ENCODE results near the gene CORO2B.

Gene CORO2B

GRCh38 chr15:68578980-68579935 is at the start of gene CORO2B:
Gene CORO2B, plus strand, starts transcription at chr15:68578993. Its CDS starts 270 bp downstream, at chr15:68579263.
- no peak for DNase-seq (ENCODE audit: low read depth, low spot score)
- H3K9ac ChIP-seq (ENCODE audit: insufficient read length): peak within 1 kb of the TSS; percentile 70
- no peak within 1 kb of the TSS for H3K27ac ChIP-seq

GRCh38 chr15:68531387-68532179 is 47.2 kb upstream of the CORO2B start:
- Histone ChIP-seq H3K9me3 (ENCODE audit: low read depth, low read length) (0 out of 2 replicates have a peak, but pooled peaks cover 8% of the 10 kb centered on the region), H3K36me3 (ENCODE audit: insufficient read depth, low read length) (peaks cover 6% of the 10 kb centered on the region), H3K9ac (ENCODE audit: insufficient read length) (no peak overlapping the region), H3K27ac (no peak overlapping the region), H3K4me3 (no peak overlapping the region)
- TF ChIP-seq EZH2 (IDR thresholded peaks at IDR 0.05) (no peak), FOXP2 (optimal IDR thresholded peaks at IDR 0.05; ENCODE audit: control extremely low read depth, extremely low read length, insufficient read depth) (no peak), POLR2AphosphoS5 (IDR thresholded peaks at IDR 0.05; ENCODE audit: borderline replicate concordance, low read depth, low read length) (no peak)
- no peak for DNase-seq (ENCODE audit: low read depth, low spot score)

More at GRCh38 chr15:68578980-68579935, at the start of gene CORO2B:
- TF ChIP-seq POLR2AphosphoS5 (IDR thresholded peaks at IDR 0.05; ENCODE audit: borderline replicate concordance, low read depth, low read length): no peak
- no peak for TF ChIP-seq EZH2 (IDR thresholded peaks at IDR 0.05)
- TF ChIP-seq FOXP2 (optimal IDR thresholded peaks at IDR 0.05; ENCODE audit: control extremely low read depth, extremely low read length, insufficient read depth): no peak
- no peaks in the 10 kb centered on the region for H3K36me3 ChIP-seq (ENCODE audit: insufficient read depth, low read length)
- peak within 1 kb of the TSS; percentile 92 for H3K4me3 ChIP-seq
- no peaks in the 10 kb centered on the region for H3K9me3 ChIP-seq (ENCODE audit: low read depth, low read length)

- no peak for DNase-seq (ENCODE audit: low read depth, low spot score)
- Histone ChIP-seq H3K4me3 (no peak overlapping the region), H3K27ac (peak overlapping the region; percentile 70; the same call in 1 of the 2 replicates), H3K36me3 (ENCODE audit: insufficient read depth, low read length) (no peaks in the 10 kb centered on the region), H3K9ac (ENCODE audit: insufficient read length) (no peak overlapping the region), H3K9me3 (ENCODE audit: low read depth, low read length) (no peaks in the 10 kb centered on the region)
- TF ChIP-seq POLR2AphosphoS5 (IDR thresholded peaks at IDR 0.05; ENCODE audit: borderline replicate concordance, low read depth, low read length) (no peak), FOXP2 (optimal IDR thresholded peaks at IDR 0.05; ENCODE audit: control extremely low read depth, extremely low read length, insufficient read depth) (no peak), EZH2 (IDR thresholded peaks at IDR 0.05) (no peak)
Measured at GRCh38 chr15:68536331-68537095, 42.3 kb upstream of the CORO2B start.

GRCh38 chr15:68537097-68537496 is 41.7 kb upstream of the CORO2B start:
- H3K9me3 ChIP-seq (ENCODE audit: low read depth, low read length): no peaks in the 10 kb centered on the region
- H3K36me3 ChIP-seq (ENCODE audit: insufficient read depth, low read length): no peaks in the 10 kb centered on the region
- H3K4me3 ChIP-seq: no peak overlapping the region
- H3K27ac ChIP-seq: no peak overlapping the region
- DNase-seq (ENCODE audit: low read depth, low spot score): no peak
- no peak overlapping the region for H3K9ac ChIP-seq (ENCODE audit: insufficient read length)
- TF ChIP-seq FOXP2 (optimal IDR thresholded peaks at IDR 0.05; ENCODE audit: control extremely low read depth, extremely low read length, insufficient read depth) (no peak), POLR2AphosphoS5 (IDR thresholded peaks at IDR 0.05; ENCODE audit: borderline replicate concordance, low read depth, low read length) (no peak), EZH2 (IDR thresholded peaks at IDR 0.05) (no peak)

GRCh38 chr15:68537506-68537905 is 41.3 kb upstream of the CORO2B start:
- H3K27ac ChIP-seq: no peak overlapping the region
- H3K4me3 ChIP-seq: no peak overlapping the region
- TF ChIP-seq EZH2 (IDR thresholded peaks at IDR 0.05) (no peak), POLR2AphosphoS5 (IDR thresholded peaks at IDR 0.05; ENCODE audit: borderline replicate concordance, low read depth, low read length) (no peak), FOXP2 (optimal IDR thresholded peaks at IDR 0.05; ENCODE audit: control extremely low read depth, extremely low read length, insufficient read depth) (no peak)
- no peak overlapping the region for H3K9ac ChIP-seq (ENCODE audit: insufficient read length)
- no peaks in the 10 kb centered on the region for H3K36me3 ChIP-seq (ENCODE audit: insufficient read depth, low read length)
- no peak for DNase-seq (ENCODE audit: low read depth, low spot score)
- no peaks in the 10 kb centered on the region for H3K9me3 ChIP-seq (ENCODE audit: low read depth, low read length)

DNA sequence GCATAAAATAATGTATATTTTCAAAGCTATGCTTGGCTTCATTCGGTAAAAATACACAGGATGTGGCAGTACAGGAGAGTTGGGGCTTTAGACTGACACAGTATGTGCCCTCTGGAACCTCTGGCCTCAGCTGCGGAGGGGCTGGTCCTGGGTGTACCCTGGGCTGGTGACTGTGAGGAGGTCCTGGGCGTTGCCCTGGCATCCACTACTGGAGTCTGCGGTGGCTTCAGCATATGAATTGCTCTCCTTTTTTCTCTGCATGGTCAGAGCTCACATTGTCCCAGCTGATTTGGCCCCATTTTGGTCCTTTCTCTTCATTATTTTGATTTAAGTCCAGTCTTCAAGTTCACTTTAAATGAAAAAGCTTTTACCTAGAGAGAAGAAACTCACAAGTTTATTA is 40.5 kb upstream of the CORO2B start:
- DNase-seq (ENCODE audit: low read depth, low spot score): no peak
- Histone ChIP-seq H3K36me3 (ENCODE audit: insufficient read depth, low read length) (no peaks in the 10 kb centered on the region), H3K27ac (no peak overlapping the region), H3K9ac (ENCODE audit: insufficient read length) (no peak overlapping the region), H3K4me3 (no peak overlapping the region), H3K9me3 (ENCODE audit: low read depth, low read length) (no peaks in the 10 kb centered on the region)
- no peak for TF ChIP-seq FOXP2 (optimal IDR thresholded peaks at IDR 0.05; ENCODE audit: control extremely low read depth, extremely low read length, insufficient read depth)
- TF ChIP-seq EZH2 (IDR thresholded peaks at IDR 0.05): no peak
- no peak for TF ChIP-seq POLR2AphosphoS5 (IDR thresholded peaks at IDR 0.05; ENCODE audit: borderline replicate concordance, low read depth, low read length)

DNA sequence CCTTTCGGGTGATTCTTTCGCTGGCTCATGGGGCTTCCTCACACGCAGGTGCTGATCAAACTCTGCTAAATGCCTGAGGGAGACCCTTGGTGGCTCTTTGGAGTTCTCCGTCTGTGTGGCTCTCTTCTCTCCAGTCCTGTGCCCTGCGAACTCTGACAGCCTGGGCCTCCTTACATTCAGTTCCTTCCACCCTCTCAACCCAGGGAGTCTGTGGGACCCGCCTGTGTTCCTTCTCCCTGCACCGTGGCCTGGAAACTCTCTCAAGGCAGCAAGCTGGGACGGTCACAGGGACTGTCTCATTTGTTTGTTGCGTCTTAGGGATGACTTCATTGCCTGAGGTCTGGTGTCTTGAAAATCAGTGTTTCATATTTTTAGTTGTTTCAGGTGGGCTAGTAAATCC is 37.0 kb upstream of the CORO2B start:
- Histone ChIP-seq H3K9ac (ENCODE audit: insufficient read length) (no peak overlapping the region), H3K9me3 (ENCODE audit: low read depth, low read length) (no peaks in the 10 kb centered on the region), H3K36me3 (ENCODE audit: insufficient read depth, low read length) (no peaks in the 10 kb centered on the region), H3K4me3 (no peak overlapping the region), H3K27ac (no peak overlapping the region)
- no peak for TF ChIP-seq FOXP2 (optimal IDR thresholded peaks at IDR 0.05; ENCODE audit: control extremely low read depth, extremely low read length, insufficient read depth)
- no peak for TF ChIP-seq POLR2AphosphoS5 (IDR thresholded peaks at IDR 0.05; ENCODE audit: borderline replicate concordance, low read depth, low read length)
- no peak for DNase-seq (ENCODE audit: low read depth, low spot score)

All from SK-N-MC (cell line).